Mammary epithelial cell (primary cell): Measurements from ENCODE around the gene EYS.

Source experiments
- EZH2 ChIP-seq: IDR thresholded peaks from 2 replicates; pipeline ENCODE4 v1.6.1; 2012; ENCODE audit warnings: low read length, inconsistent platforms, borderline replicate concordance
- TF ChIP-seq, protein P1 (sequence below), 2 donors: IDR thresholded peaks in 1 of 2; conservative IDR thresholded peaks in 1 of 2; 2 replicates each; pipeline ENCODE4 v1.5.1; 2011 to 2012; ENCODE audit warnings: inconsistent platforms in 2 of 2, low read length in 2 of 2, mild to moderate bottlenecking in 2 of 2, control low read depth in 1 of 2, low read depth in 1 of 2; ENCODE audit not compliant: insufficient read depth in 1 of 2; ENCODE audit errors: extremely low read depth in 1 of 2

DNA sequence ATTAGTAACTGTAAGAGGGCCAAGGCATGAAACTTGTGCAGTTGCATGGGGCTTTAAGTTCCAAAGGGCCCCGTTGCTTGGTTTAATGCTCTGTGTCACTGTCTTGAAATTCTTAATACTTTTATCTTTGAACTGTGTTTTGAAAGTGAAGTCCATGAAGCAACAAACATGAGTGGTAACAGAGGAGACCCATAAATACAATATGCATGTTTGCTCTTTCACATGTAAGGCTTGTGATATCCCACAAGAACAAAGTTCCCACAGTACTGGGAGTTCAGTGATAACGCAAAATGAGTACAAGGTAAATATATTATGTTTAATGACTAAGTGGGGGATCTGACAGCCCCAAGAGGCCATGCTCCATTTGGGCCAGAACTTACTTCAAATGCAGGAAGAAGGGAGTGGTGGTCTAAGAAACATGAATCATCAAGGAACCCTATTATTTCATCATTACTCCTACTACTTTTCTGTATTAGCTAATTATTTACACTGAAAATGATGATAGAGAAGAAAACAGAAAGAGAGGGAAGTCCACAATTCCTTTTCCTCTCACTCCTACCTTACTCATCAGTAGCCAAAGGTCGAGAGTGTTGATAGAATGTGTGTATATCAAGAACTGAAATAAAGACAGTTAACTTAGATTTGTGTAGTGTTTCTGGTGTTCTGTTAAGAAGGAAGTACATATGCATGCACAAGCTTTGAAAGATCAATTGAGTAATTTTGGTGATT, 1914.1 kb downstream of the EYS start:
- TF ChIP-seq, protein P1, sequence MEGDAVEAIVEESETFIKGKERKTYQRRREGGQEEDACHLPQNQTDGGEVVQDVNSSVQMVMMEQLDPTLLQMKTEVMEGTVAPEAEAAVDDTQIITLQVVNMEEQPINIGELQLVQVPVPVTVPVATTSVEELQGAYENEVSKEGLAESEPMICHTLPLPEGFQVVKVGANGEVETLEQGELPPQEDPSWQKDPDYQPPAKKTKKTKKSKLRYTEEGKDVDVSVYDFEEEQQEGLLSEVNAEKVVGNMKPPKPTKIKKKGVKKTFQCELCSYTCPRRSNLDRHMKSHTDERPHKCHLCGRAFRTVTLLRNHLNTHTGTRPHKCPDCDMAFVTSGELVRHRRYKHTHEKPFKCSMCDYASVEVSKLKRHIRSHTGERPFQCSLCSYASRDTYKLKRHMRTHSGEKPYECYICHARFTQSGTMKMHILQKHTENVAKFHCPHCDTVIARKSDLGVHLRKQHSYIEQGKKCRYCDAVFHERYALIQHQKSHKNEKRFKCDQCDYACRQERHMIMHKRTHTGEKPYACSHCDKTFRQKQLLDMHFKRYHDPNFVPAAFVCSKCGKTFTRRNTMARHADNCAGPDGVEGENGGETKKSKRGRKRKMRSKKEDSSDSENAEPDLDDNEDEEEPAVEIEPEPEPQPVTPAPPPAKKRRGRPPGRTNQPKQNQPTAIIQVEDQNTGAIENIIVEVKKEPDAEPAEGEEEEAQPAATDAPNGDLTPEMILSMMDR (conservative IDR thresholded peaks at IDR 0.05 in 1 of 2, IDR thresholded peaks at IDR 0.05 in 1 of 2; ENCODE audit: extremely low read depth in 1 of 2, insufficient read depth in 1 of 2, low read depth in 1 of 2, low read length in 2 of 2) = no peak
- TF ChIP-seq EZH2 = no peak
